ENCODE data around the gene CNN2.

The CNN2 gene

DNA sequence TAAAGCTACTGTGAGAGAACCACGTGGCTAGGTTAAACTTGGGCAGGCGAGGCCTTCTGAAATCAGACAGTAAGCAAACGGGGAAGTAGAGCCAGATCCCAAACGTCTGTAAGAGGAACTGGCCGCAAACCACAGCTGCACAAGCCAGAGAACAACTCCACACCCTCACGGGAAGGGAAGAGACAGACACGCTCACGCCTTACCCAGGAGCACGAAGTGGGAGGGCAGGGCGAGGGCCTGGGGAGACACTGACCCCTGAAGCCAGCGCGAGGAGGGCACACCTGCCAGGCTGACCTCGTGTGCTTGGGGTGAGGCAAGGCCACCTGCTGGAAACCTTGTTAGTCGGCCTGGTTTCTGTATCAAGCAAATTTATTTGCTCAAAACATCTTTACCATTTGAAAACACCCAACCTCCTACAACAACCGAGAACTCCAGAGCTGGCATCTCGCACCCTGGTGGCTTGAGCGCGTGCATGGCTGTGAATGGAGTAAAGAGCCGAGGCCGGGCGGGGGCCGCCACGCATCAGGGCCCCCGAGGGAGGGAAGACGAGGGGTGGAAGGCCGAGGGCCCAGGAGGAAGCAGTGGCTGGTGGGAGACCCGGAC is 61.5 kb downstream of the CNN2 start:
- no peak for TF ChIP-seq CTCF (IDR thresholded peaks at IDR 0.05; ENCODE audit: low read depth, low read length)
- no peak for DNase-seq (ENCODE audit: low read depth, low spot score)
- in situ Hi-C loops (cut with HindIII; ENCODE audit: low sequenced_read_pairs): no loop called here
- H3K4me3 ChIP-seq (ENCODE audit: low read depth, low read length): no peak overlapping the region

DNA sequence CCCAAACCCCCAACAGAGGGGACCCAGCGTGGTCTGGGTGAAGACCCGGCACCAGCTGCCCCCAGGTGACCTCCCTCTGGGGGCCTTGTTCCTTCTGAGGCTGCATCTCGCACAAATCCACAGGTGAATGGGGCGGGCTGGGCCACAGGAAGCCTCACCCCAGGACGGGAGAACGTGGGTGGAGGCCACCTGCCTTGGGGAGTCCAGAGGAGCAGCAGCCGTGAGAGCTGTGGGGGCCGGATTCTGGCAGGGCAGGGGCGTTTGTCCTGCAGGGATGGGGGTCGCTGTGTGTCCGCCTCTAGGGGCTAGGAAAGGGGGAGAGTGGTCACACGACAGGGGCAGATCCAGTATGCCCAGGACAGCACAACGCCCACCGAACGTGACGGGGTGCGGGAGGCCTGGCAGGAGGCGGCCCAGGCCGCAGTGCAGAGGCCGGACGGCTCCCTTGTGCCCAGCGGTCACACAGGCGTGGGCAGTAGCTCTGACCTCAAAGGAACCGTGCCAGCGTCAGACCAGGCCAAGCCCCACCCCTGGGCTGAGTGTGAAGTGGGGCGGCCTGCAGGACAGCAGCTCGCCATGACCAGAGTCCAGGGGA is 62.1 kb downstream of the CNN2 start:
- no peak overlapping the region for H3K4me3 ChIP-seq (ENCODE audit: low read depth, low read length)
- DNase-seq (ENCODE audit: low read depth, low spot score): no peak
- in situ Hi-C loops (cut with HindIII; ENCODE audit: low sequenced_read_pairs): no loop called here
- TF ChIP-seq CTCF (IDR thresholded peaks at IDR 0.05; ENCODE audit: low read depth, low read length): no peak
